ENCODE results near the gene WIF1. TPM values are rescaled to one million over a fixed set of nuclear protein-coding genes. Genes with fewer than 3 reads are reported as not detected.

The WIF1 gene
- total and polyA plus RNA-seq, 2 of the 8 experiments (the other 6 are each of a cell fraction or from before 2014, with no cell fraction given): 1.8 to 9.1 TPM

- Histone ChIP-seq H3K79me2 (ENCODE audit: control insufficient read depth in 1 of 2, insufficient read depth in 2 of 2, low read length in 2 of 2) (no peaks in the 10 kb centered on the region), H2BK20ac (ENCODE audit: low read length) (no peak overlapping the region), H3K27ac (ENCODE audit: low read depth, low read length) (no peak overlapping the region), H2AK5ac (ENCODE audit: low read depth, low read length) (no peak overlapping the region), H4K20me1 (replicated peaks in 1 of 2; ENCODE audit: control insufficient read depth in 1 of 2, insufficient read depth in 2 of 2, low read length in 2 of 2) (no peaks in the 10 kb centered on the region), H3K27me3 (replicated peaks in 1 of 4; ENCODE audit: control insufficient read depth in 3 of 4, extremely low read depth in 1 of 4, insufficient read depth in 3 of 4, low read length in 3 of 4) (no peaks in the 10 kb centered on the region), H3K36me3 (ENCODE audit: control insufficient read depth in 2 of 4, insufficient read depth in 4 of 4, low read length in 3 of 4) (no peaks in the 10 kb centered on the region), H3K14ac (ENCODE audit: insufficient read length) (no peak overlapping the region), H2BK12ac (ENCODE audit: low read depth, low read length) (no peak overlapping the region), H3K18ac (ENCODE audit: extremely low read depth, low read length) (no peak overlapping the region), H2AFZ (ENCODE audit: low read length) (no peak overlapping the region), H4K8ac (ENCODE audit: extremely low read depth, insufficient read depth, low read length) (no peak overlapping the region), H3K4me3 (ENCODE audit: extremely low read depth in 1 of 4, insufficient read depth in 2 of 4, low read depth in 3 of 4, low read length in 4 of 4) (no peak overlapping the region), H3K4me2 (ENCODE audit: insufficient read depth in 1 of 2, low read depth in 2 of 2, low read length in 2 of 2) (no peak overlapping the region), H3K56ac (replicated peaks; ENCODE audit: insufficient read length, low read depth, low read length) (no peak overlapping the region), H2BK120ac (replicated peaks; ENCODE audit: low read depth, low read length) (no peak overlapping the region), H2BK5ac (ENCODE audit: low read depth, low read length) (no peak overlapping the region), H3K4me1 (replicated peaks in 1 of 4; ENCODE audit: control insufficient read depth in 3 of 4, insufficient read depth in 4 of 4, low read length in 3 of 4) (peaks cover 0 to 5% (median 1%) of the 10 kb centered on the region in 4 experiments; a peak in 3 of 7 replicates), H3K79me1 (ENCODE audit: low read depth, low read length) (no peaks in the 10 kb centered on the region), H3K9ac (replicated peaks in 1 of 4; ENCODE audit: extremely low read depth in 1 of 4, low read depth in 3 of 4, low read length in 3 of 4) (no peak overlapping the region), H3K23me2 (ENCODE audit: low read depth, low read length) (no peaks in the 10 kb centered on the region), H3K4ac (replicated peaks; ENCODE audit: insufficient read length, low read depth, low read length) (no peak overlapping the region), H3K23ac (ENCODE audit: insufficient read length) (no peak overlapping the region), H3K9me3 (ENCODE audit: insufficient read depth in 2 of 2, low read depth in 1 of 2, low read length in 1 of 2) (no peaks in the 10 kb centered on the region), H4K5ac (ENCODE audit: insufficient read length, low read depth, low read length) (no peak overlapping the region), H2BK15ac (ENCODE audit: low read length) (no peak overlapping the region), H4K91ac (replicated peaks; ENCODE audit: insufficient read length, low read length) (no peak overlapping the region)
- 86% methylated on average over 2 of the region's 2 CpGs; no CpG with 5 or more reads in 1 of the 2 experiments for WGBS, 2 experiments (ENCODE audit: extremely low coverage in 1 of 2, insufficient coverage in 1 of 2, insufficient read length in 1 of 2, insufficient replicate concordance in 2 of 2, low coverage in 1 of 2, low lambda C conversion rate in 2 of 2, missing lambda C conversion rate in 1 of 2)
- DNase-seq (ENCODE audit: low read depth in 1 of 2, low spot score in 2 of 2): no peak
- CTCF ChIA-PET (ENCODE audit: partially characterized antibody): interaction anchor here (0.9 kb wide), 1 partner anchor 9 kb away, joined by 3 read pairs; no protein-coding TSS in a partner anchor
- no peak for FAIRE-seq
- POLR2A ChIA-PET (ENCODE audit: partially characterized antibody): no interaction called here
- no peak for TF ChIP-seq RFX5 (IDR thresholded peaks at IDR 0.05; ENCODE audit: borderline replicate concordance, low read depth, low read length)
- TF ChIP-seq, protein P1, sequence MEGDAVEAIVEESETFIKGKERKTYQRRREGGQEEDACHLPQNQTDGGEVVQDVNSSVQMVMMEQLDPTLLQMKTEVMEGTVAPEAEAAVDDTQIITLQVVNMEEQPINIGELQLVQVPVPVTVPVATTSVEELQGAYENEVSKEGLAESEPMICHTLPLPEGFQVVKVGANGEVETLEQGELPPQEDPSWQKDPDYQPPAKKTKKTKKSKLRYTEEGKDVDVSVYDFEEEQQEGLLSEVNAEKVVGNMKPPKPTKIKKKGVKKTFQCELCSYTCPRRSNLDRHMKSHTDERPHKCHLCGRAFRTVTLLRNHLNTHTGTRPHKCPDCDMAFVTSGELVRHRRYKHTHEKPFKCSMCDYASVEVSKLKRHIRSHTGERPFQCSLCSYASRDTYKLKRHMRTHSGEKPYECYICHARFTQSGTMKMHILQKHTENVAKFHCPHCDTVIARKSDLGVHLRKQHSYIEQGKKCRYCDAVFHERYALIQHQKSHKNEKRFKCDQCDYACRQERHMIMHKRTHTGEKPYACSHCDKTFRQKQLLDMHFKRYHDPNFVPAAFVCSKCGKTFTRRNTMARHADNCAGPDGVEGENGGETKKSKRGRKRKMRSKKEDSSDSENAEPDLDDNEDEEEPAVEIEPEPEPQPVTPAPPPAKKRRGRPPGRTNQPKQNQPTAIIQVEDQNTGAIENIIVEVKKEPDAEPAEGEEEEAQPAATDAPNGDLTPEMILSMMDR (IDR thresholded peaks at IDR 0.05; ENCODE audit: control extremely low read depth in 1 of 3, insufficient read depth in 1 of 3, low read depth in 1 of 3, low read length in 3 of 3): no peak
- TF ChIP-seq EZH2 (IDR thresholded peaks at IDR 0.05; ENCODE audit: low read depth, low read length, severe bottlenecking): no peak
- no peak for TF ChIP-seq FOSL1 (IDR thresholded peaks at IDR 0.05; ENCODE audit: insufficient read depth, low read depth, low read length)
- no peak for TF ChIP-seq CBX8 (IDR thresholded peaks at IDR 0.05; ENCODE audit: borderline replicate concordance, low read depth, low read length)
- no peak for TF ChIP-seq HDAC6 (IDR thresholded peaks at IDR 0.05; ENCODE audit: low read depth, low read length)
These were observed 37.5 kb downstream of the WIF1 start for GRCh38 chr12:65083581-65083980.

All from H1 (cell line).